ENCODE measurements around the gene ATP6AP1. TPM values are rescaled to one million over a fixed set of nuclear protein-coding genes. Genes with fewer than 3 reads are reported as not detected.
A peak's percentile ranks its signal among the peaks of the same experiment; 100 is the strongest.

The ATP6AP1 gene
- total RNA-seq, 1 donor from 2014 or later: 54.5 TPM

DNA sequence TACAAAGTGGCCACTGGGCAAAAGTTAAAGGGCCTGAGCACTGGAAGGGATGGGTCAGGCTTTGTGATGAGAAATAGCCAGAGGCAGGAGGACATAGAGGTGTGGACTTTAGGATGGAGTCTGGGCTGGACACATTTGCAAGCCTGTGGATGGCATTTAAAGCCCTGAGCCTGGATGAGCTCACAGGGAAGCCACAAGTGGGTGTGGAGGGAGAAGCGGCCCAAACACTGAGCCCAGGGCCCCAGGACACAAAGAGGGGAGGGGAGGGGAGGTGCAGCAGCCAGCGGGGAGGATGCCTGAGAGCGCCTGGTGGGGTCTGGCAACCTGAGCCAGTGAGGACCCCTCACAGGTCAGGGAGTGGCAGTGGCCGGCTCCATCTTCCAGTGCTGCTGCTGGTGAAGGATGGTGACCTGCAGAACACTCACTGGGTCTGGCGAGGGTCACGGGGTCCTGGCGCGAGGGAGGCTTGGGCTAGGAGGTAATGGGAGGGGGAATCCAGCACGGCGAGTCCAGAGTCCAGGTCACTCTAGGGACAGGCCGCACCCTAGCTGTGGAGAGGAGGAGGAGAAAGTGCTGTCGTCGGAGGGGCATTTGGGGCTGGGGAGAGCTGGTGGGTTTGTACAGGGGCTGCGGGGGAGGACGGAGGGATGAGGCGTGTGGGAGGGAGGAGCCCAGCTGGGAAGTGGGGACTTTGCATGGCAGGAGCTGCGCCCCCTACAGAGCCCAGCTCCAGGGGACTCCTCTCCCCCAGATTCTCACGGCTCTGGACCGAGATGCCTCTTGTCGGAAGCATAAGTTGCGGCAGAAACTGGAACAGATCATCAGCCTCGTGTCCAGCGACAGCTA lies 43.6 kb downstream of the ATP6AP1 start:
- Histone ChIP-seq H3K9me3 (no peaks in the 10 kb centered on the region), H3K27ac (no peak overlapping the region), H3K36me3 (peaks cover 0 to 39% of the 10 kb centered on the region in 2 donors), H3K4me3 (no peak overlapping the region), H3K27me3 (no peaks in the 10 kb centered on the region), H3K4me1 (no peaks in the 10 kb centered on the region)
- no peak for DNase-seq (ENCODE audit: extremely low spot score in 2 of 2)
- TF ChIP-seq POLR2AphosphoS5 (IDR thresholded peaks at IDR 0.05; ENCODE audit: insufficient read depth in 1 of 2, low read depth in 1 of 2): no peak
- intact Hi-C loops (cut with DNase I): no loop called here

DNA sequence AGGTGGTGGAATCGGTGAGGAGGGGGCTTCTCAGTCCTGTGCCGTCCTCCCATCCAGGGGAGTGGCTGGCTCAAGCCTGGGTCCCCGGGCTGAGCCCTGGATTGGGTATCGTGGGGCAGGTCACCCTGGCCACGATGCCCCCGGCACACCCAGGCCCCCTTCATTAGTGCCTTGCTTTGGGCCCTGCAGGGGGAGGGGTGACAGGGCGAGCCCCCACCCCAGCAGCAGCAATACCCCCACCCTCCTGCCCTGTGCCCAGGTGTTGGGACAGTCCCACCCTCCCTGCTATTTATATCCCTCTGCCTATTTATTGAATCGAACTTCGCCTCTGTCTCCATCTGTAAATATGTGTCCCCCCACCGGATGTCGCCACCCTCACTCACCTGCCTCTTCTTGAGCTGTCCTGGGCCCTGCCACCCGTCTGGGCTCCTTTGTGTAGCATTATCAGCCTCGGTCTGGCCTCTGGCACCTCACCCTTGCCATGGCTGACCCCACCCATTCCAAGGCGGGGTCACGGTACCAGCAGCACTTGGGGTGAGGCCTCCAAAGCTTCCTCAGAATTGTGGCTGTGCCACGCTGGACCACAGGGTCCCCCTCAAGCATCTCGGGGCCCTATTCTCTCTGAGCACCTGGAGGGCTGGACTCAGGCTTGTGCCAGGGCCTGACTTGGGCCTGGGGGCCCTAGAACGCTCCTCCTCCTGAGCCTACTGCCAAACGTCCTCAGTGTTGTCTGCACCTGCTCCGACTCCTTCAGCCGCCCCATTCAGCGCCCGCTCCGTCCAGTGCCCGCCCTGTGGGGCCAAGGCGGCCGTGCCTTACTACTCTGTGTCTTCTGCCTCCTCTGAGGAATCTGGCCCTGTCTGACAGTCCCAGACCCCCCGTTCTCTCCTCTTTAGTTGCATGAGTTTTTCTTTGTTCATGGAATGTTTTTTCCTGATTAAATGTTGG lies 44.5 kb downstream of the ATP6AP1 start:
- intact Hi-C loops (cut with DNase I): no loop called here

DNA sequence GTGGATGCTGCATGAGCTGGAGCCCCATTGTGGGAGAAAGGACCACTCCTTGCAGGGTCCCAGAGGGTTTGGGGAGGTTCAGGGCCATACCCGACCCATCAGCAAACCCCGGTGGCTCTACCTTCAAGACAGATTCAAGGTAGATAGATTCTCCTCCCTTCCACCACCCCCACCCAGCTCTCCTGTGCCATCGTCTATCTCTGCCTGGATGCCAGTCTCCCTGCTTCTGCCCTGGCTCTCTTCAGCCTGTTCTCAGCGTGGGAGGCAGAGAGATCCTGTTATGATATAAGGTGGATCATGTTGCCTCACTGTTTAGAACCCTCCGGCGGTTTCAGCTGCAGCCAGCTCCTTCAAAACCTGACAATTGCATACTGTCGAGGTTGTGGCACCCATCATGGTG lies 45.2 kb downstream of the ATP6AP1 start:
- DNase-seq (ENCODE audit: extremely low spot score in 2 of 2): no peak
- H3K36me3 ChIP-seq: peaks cover 0 to 22% of the 10 kb centered on the region in 2 donors
- H3K4me3 ChIP-seq: no peak overlapping the region
- TF ChIP-seq POLR2A (IDR thresholded peaks at IDR 0.05): no peak
- TF ChIP-seq, protein P1, sequence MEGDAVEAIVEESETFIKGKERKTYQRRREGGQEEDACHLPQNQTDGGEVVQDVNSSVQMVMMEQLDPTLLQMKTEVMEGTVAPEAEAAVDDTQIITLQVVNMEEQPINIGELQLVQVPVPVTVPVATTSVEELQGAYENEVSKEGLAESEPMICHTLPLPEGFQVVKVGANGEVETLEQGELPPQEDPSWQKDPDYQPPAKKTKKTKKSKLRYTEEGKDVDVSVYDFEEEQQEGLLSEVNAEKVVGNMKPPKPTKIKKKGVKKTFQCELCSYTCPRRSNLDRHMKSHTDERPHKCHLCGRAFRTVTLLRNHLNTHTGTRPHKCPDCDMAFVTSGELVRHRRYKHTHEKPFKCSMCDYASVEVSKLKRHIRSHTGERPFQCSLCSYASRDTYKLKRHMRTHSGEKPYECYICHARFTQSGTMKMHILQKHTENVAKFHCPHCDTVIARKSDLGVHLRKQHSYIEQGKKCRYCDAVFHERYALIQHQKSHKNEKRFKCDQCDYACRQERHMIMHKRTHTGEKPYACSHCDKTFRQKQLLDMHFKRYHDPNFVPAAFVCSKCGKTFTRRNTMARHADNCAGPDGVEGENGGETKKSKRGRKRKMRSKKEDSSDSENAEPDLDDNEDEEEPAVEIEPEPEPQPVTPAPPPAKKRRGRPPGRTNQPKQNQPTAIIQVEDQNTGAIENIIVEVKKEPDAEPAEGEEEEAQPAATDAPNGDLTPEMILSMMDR (IDR thresholded peaks at IDR 0.05): no peak
- no peak for TF ChIP-seq POLR2AphosphoS5 (IDR thresholded peaks at IDR 0.05; ENCODE audit: insufficient read depth in 1 of 2, low read depth in 1 of 2)
- peaks cover 5% of the 10 kb centered on the region for H3K4me1 ChIP-seq
- intact Hi-C loops (cut with DNase I): no loop called here
- H3K27me3 ChIP-seq: no peaks in the 10 kb centered on the region
- H3K9me3 ChIP-seq: no peaks in the 10 kb centered on the region
- H3K27ac ChIP-seq: no peak overlapping the region

More for the DNA sequence above, 44.5 kb downstream of the ATP6AP1 start:
- TF ChIP-seq POLR2AphosphoS5 (IDR thresholded peaks at IDR 0.05; ENCODE audit: insufficient read depth in 1 of 2, low read depth in 1 of 2): no peak
- TF ChIP-seq, protein P1 (IDR thresholded peaks at IDR 0.05): no peak
- TF ChIP-seq POLR2A (IDR thresholded peaks at IDR 0.05): no peak
- Histone ChIP-seq H3K9me3 (no peaks in the 10 kb centered on the region), H3K4me1 (no peaks in the 10 kb centered on the region), H3K36me3 (peaks cover 0 to 30% of the 10 kb centered on the region in 2 donors), H3K27ac (no peak overlapping the region), H3K4me3 (no peak overlapping the region), H3K27me3 (no peaks in the 10 kb centered on the region)
- DNase-seq (ENCODE audit: extremely low spot score in 2 of 2): no peak

DNA sequence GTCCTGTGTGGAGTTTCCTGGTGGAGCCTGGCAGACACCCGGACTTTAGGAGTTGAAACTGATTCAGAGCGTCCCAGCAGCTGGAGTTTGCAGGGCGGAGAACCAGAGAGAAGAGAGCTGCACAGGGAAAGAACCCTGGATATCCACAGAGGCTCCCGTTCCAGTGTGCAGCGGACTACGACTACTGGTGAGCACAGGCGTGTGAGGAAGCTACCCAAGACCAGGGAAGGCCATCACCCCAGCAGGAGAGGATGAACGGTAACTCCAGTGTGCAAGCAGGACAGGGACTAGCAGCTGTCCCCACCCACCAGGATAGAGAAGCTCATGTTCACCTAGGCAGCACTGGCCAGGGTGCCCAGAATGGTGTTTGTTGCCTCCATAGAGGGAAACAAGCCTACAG lies 48.3 kb downstream of the ATP6AP1 start:
- TF ChIP-seq POLR2A (IDR thresholded peaks at IDR 0.05): no peak
- no peak for TF ChIP-seq POLR2AphosphoS5 (IDR thresholded peaks at IDR 0.05; ENCODE audit: insufficient read depth in 1 of 2, low read depth in 1 of 2)
- TF ChIP-seq, protein P1 (IDR thresholded peaks at IDR 0.05): no peak

DNA sequence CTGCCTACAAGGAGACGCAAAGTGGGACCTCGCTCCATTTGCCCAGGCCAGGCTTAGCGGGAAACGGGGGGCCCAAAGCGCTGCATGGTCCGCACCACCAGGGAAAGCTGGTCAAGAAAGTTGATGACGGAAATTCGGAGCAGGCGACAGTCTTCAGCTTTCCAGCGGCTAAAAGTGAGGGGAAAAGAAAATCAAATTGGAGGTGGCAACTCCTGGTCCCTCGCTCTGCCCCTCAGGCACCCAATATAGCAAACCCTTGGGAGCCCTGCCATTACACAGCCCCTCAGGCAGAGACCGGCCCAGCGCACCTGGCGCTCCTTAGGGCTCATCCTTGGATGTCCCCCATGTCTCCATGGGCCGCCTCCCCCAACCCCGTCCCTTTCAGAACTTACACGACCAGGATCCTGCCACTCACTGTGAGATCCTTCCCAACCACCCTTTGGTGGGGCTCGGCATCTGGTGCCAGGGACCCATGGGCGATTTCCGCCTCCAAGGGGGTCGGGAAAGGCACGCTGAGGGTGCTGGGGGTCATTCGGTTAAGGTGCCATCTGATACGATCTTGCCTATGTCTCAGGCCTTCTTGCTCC lies 49.5 kb downstream of the ATP6AP1 start:
- intact Hi-C loops (cut with DNase I): loop anchor here (5.0 kb wide), 1 partner anchor 39 kb away; the partner anchor contains the start of gene FAM3A
- H3K27me3 ChIP-seq: no peaks in the 10 kb centered on the region
- peaks cover 5% of the 10 kb centered on the region for H3K4me1 ChIP-seq
- DNase-seq (ENCODE audit: extremely low spot score in 2 of 2): no peak
- H3K27ac ChIP-seq: peak overlapping the region; percentile 72
- no peaks in the 10 kb centered on the region for H3K9me3 ChIP-seq
- H3K36me3 ChIP-seq: no peaks in the 10 kb centered on the region
- TF ChIP-seq POLR2AphosphoS5 (IDR thresholded peaks at IDR 0.05; ENCODE audit: insufficient read depth in 1 of 2, low read depth in 1 of 2): no peak
- no peak for TF ChIP-seq POLR2A (IDR thresholded peaks at IDR 0.05)
- TF ChIP-seq, protein P1 (IDR thresholded peaks at IDR 0.05): no peak
- peak overlapping the region; percentile 49 to 52 for H3K4me3 ChIP-seq

More for the DNA sequence above, 48.3 kb downstream of the ATP6AP1 start:
- Histone ChIP-seq H3K9me3 (no peaks in the 10 kb centered on the region), H3K27me3 (no peaks in the 10 kb centered on the region), H3K4me1 (peaks cover 5% of the 10 kb centered on the region), H3K27ac (no peak overlapping the region), H3K36me3 (no peaks in the 10 kb centered on the region), H3K4me3 (no peak overlapping the region)
- intact Hi-C loops (cut with DNase I): loop anchor here (5.0 kb wide), 1 partner anchor 40 kb away; the partner anchor contains the start of gene FAM3A
- no peak for DNase-seq (ENCODE audit: extremely low spot score in 2 of 2)
